Activated T-helper 2 cell treated with anti-CD3 and anti-CD28 coated beads, Interferon-gamma antibody, Interleukin-2, Interleukin-4, amounts not matched to agents 10 μg/mL and 5 μg/mL and 100 μg/mL, durations not matched to agents 14 hours and 24 hours and 36 hours (primary cell): ENCODE data around the gene TUBB2B. TPM values are rescaled to one million over a fixed set of nuclear protein-coding genes. Genes with fewer than 3 reads are reported as not detected.
"Not testable (repeated sequence)": the region's sequence is repeated elsewhere in the genome, so short reads cannot be mapped to it uniquely, and the experiment has no call there.

Experiments used
- DNase-seq: peaks from one replicate; pipeline ENCODE4 v3.0.0; 2021; ENCODE audit warnings: low spot score
- H3K27ac Mint-ChIP-seq: one replicate; pipeline ENCODE4 v1.8.0; 2021; ENCODE audit warnings: mixed read lengths
- H3K27me3 Mint-ChIP-seq: one replicate; pipeline ENCODE4 v1.8.0; 2021; ENCODE audit warnings: low read depth, mixed read lengths
- H3K36me3 Mint-ChIP-seq: one replicate; pipeline ENCODE4 v1.8.0; 2021; ENCODE audit warnings: low read depth, mixed read lengths
- H3K4me1 Mint-ChIP-seq: one replicate; pipeline ENCODE4 v1.8.0; 2021; ENCODE audit warnings: low read depth, mixed read lengths
- H3K4me3 Mint-ChIP-seq: one replicate; pipeline ENCODE4 v1.8.0; 2021; ENCODE audit warnings: low read depth, mild to moderate bottlenecking, moderate library complexity, mixed read lengths
- H3K9me3 Mint-ChIP-seq: one replicate; pipeline ENCODE4 v1.8.0; 2021; ENCODE audit warnings: mixed read lengths
- intact Hi-C: fragments of 100-400 bp; cut with micrococcal nuclease; formaldehyde crosslinking; loops from one replicate; pipeline ENCODE4 v1.15.1; 2023
- total RNA-seq: library from RNA; stranded (reverse); gene quantifications from 2 replicates; pipeline ENCODE4 v1.2.3, GENCODE V29; 2022

The TUBB2B gene
- total RNA-seq, 1 donor from 2014 or later = 0.41 TPM

DNA sequence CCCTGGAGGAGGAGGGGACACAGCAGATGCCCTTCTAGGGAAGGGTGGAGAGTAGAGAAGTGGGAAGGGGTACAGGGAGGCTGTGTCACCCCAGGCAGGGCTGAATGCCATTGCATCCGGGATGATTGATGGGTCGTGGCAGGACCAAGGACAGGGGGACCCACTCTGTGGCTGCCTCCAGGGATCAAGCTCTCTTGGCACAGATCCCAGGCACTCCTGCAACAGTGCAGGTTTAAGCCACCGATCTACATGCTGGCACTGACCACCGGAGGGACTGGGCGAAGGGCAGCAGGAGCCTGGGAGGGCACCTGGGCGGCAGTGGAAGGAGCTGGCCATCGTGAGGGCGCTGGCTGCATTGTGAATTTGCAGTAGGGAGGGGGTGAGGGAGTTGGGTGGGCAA is 47.5 kb downstream of the TUBB2B start:
- H3K9me3 Mint-ChIP-seq, H3K27ac Mint-ChIP-seq, H3K4me1 Mint-ChIP-seq, H3K36me3 Mint-ChIP-seq, DNase-seq: not testable (repeated sequence)
- H3K27me3 Mint-ChIP-seq = peaks cover 28% of the 10 kb centered on the region
- peak overlapping the region; percentile 63 for H3K4me3 Mint-ChIP-seq
- intact Hi-C loops = loop anchor here (1.0 kb wide), 1 partner anchor 24 kb away; no protein-coding TSS in a partner anchor

DNA sequence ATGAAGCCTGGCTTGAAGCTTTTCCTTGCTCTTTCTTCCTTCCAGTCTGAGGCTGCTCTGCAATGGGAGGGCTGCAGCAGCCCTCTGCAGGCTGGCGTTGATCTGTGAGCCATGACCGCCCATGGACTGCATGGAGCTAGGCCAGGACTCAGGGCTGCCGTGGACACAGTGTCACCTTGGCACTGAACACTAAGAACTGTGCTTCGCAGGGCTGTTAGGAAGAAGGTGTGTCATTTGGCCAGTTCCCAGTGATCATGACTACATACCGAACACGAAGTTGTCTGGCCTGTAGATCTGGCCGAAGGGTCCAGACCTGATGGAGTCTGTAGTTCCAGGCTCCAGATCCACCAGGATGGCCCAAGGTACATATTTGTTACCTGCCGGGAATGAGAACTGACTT is 48.8 kb downstream of the TUBB2B start:
- intact Hi-C loops, H3K9me3 Mint-ChIP-seq, H3K36me3 Mint-ChIP-seq, H3K27ac Mint-ChIP-seq, DNase-seq, H3K4me3 Mint-ChIP-seq, H3K4me1 Mint-ChIP-seq: not testable (repeated sequence)
- H3K27me3 Mint-ChIP-seq = peaks cover 22% of the 10 kb centered on the region

DNA sequence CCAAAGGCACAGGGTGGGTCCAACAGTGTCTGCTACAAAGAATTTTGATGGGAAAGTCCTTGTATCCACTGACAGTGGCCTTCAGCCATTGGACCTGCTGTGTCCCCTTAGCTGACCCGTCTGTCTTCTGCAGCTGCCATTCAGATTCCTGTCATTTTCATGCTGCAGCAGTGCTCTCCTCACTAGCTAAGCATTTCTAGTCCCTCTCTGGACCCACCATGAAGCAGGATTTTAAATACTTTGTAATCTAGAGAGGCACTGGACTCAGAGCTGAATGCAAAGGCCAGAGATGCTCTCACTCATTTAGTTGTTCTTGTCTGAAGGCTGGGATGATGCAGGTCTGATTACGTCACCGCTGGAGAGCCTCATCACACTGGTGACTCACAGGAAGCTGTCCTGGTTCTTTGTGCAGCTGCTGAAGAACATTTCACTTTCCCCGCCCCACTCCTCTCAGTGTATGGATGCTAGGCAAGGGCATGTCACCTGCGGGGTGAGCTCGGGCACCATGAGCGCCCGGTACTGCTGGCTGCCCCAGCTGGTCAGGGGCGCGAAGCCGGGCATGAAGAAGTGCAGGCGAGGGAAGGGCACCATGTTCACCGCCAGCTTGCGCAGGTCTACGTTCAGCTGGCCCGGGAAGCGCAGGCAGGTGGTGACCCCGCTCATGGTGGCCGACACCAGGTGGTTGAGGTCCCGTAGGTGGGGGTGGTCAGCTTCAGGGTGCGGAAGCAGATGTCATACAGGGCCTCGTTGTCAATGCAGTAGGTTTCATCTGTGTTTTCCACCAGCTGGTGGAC is 50.7 kb downstream of the TUBB2B start:
- Mint-ChIP-seq H3K9me3 (no peaks in the 10 kb centered on the region), H3K4me1 (peaks cover 4% of the 10 kb centered on the region), H3K27ac (no peak overlapping the region), H3K4me3 (no peak overlapping the region), H3K36me3 (no peaks in the 10 kb centered on the region), H3K27me3 (peaks cover 20% of the 10 kb centered on the region)
- DNase-seq = no peak
- intact Hi-C loops = no loop called here

DNA sequence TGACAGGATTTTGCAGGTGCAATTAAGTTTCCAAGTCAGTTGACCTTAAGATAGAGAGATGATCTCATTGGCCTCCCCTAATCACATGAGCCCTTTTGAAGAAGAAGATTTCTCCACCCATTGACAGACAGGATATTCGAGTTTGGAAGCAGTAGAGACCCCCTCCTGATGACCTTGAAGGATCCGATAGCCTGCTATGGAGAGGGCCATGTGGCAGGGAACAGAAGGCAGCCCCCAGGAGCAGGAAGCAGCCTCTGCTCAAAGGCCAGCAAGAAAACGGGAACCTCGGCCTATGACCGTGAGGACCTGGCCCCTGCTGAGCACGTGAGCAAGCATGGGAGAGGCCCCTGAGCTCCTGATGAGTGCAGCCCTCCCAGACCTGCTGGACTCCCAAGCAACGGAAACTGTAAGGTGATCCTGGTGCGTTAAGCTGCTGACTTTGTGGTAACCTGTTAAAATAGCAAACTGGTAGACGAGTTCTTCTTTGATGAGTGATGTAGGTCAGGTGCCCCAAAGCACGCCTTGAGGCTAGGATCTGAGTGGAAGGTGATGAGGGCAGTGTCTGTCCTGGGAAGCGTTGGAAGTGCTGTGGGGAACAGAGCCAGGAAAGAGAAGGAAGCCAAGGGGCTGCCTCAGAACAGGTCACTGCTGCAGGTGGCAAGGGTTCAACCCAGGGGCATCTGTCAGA is 51.6 kb downstream of the TUBB2B start:
- H3K36me3 Mint-ChIP-seq = no peaks in the 10 kb centered on the region
- H3K9me3 Mint-ChIP-seq = no peaks in the 10 kb centered on the region
- intact Hi-C loops = no loop called here
- no peak for DNase-seq
- peaks cover 4% of the 10 kb centered on the region for H3K4me1 Mint-ChIP-seq
- H3K4me3 Mint-ChIP-seq = no peak overlapping the region
- peaks cover 17% of the 10 kb centered on the region for H3K27me3 Mint-ChIP-seq
- no peak overlapping the region for H3K27ac Mint-ChIP-seq

Other genes starting within 250 kb of the TUBB2B start
- 42.5 and 45.6 TPM in 2 replicates for gene NQO2, start 227.8 kb downstream of the TUBB2B start, total RNA-seq
- 18.3 and 19.0 TPM in 2 replicates for gene RIPK1, start 159.2 kb downstream of the TUBB2B start, total RNA-seq
- 12.1 and 15.8 TPM in 2 replicates for gene BPHL, start 108.9 kb downstream of the TUBB2B start, total RNA-seq
- gene TUBB2A, start 70.1 kb downstream of the TUBB2B start, total RNA-seq = 7.2 and 7.4 TPM in 2 replicates
- 26.4 and 30.9 TPM in 2 replicates for gene PSMG4, start 31.3 kb upstream of the TUBB2B start, total RNA-seq
- 0.07 TPM in 1 of 2 replicates, not detected in the other for gene SLC22A23, start 229.4 kb upstream of the TUBB2B start, total RNA-seq